ENCODE measurements around the gene EGFR.

EGFR gene

GRCh38 chr7:55063633-55064032, 44.8 kb downstream of the EGFR start:
- no peaks in the 10 kb centered on the region for H3K27me3 ChIP-seq (replicated peaks; ENCODE audit: insufficient read depth, low read length)
- H3K36me3 ChIP-seq (replicated peaks; ENCODE audit: insufficient read depth, low read length), result no peaks in the 10 kb centered on the region
- H3K79me2 ChIP-seq (ENCODE audit: low read length), result no peaks in the 10 kb centered on the region
- no peaks in the 10 kb centered on the region for H3K9me2 ChIP-seq (replicated peaks; ENCODE audit: insufficient read depth, low read length)
- H2AFZ ChIP-seq (ENCODE audit: low read length), result no peak overlapping the region
- H3K4me1 ChIP-seq (ENCODE audit: low read length), result no peaks in the 10 kb centered on the region
- no peak overlapping the region for H3K4me3 ChIP-seq (ENCODE audit: low read length)
- no peak for DNase-seq
- no peaks in the 10 kb centered on the region for H4K20me1 ChIP-seq (ENCODE audit: insufficient read depth, low read length)
- H3K9me3 ChIP-seq (replicated peaks; ENCODE audit: insufficient read depth, low read length), result no peaks in the 10 kb centered on the region
- no peak overlapping the region for H3K9ac ChIP-seq (ENCODE audit: low read length)
- no peaks in the 10 kb centered on the region for H3F3A ChIP-seq (ENCODE audit: insufficient read depth, low read length)
- no peak overlapping the region for H3K4me2 ChIP-seq (ENCODE audit: low read depth, low read length)
- no peak overlapping the region for H3K27ac ChIP-seq (ENCODE audit: low read length)
- no peak for TF ChIP-seq CTCF (IDR thresholded peaks at IDR 0.05; ENCODE audit: low read length)

GRCh38 chr7:55065079-55065478, 46.3 kb downstream of the EGFR start:
- TF ChIP-seq CTCF (IDR thresholded peaks at IDR 0.05; ENCODE audit: low read length) (no peak), EZH2 (optimal IDR thresholded peaks at IDR 0.05; ENCODE audit: low read depth, low read length) (no peak)
- H3K4me2 ChIP-seq (ENCODE audit: low read depth, low read length), result no peak overlapping the region
- H2AFZ ChIP-seq (ENCODE audit: low read length), result no peak overlapping the region
- no peaks in the 10 kb centered on the region for H3K9me3 ChIP-seq (replicated peaks; ENCODE audit: insufficient read depth, low read length)
- no peaks in the 10 kb centered on the region for H3K79me2 ChIP-seq (ENCODE audit: low read length)
- no peaks in the 10 kb centered on the region for H3F3A ChIP-seq (ENCODE audit: insufficient read depth, low read length)
- H3K27ac ChIP-seq (ENCODE audit: low read length), result no peak overlapping the region
- H3K4me1 ChIP-seq (ENCODE audit: low read length), result no peaks in the 10 kb centered on the region
- no peak overlapping the region for H3K9ac ChIP-seq (ENCODE audit: low read length)
- H4K20me1 ChIP-seq (ENCODE audit: insufficient read depth, low read length), result no peaks in the 10 kb centered on the region
- no peak for DNase-seq
- H3K4me3 ChIP-seq (ENCODE audit: low read length), result no peak overlapping the region
- H3K9me2 ChIP-seq (replicated peaks; ENCODE audit: insufficient read depth, low read length), result no peaks in the 10 kb centered on the region
- H3K36me3 ChIP-seq (replicated peaks; ENCODE audit: insufficient read depth, low read length), result no peaks in the 10 kb centered on the region
- no peaks in the 10 kb centered on the region for H3K27me3 ChIP-seq (replicated peaks; ENCODE audit: insufficient read depth, low read length)

- Histone ChIP-seq H3K4me3 (ENCODE audit: low read length) (no peak overlapping the region), H3K4me1 (ENCODE audit: low read length) (no peaks in the 10 kb centered on the region), H4K20me1 (ENCODE audit: insufficient read depth, low read length) (no peaks in the 10 kb centered on the region), H3K9me2 (replicated peaks; ENCODE audit: insufficient read depth, low read length) (no peaks in the 10 kb centered on the region), H3K27ac (ENCODE audit: low read length) (no peak overlapping the region), H3K4me2 (ENCODE audit: low read depth, low read length) (no peak overlapping the region), H3K36me3 (replicated peaks; ENCODE audit: insufficient read depth, low read length) (no peaks in the 10 kb centered on the region), H3K9ac (ENCODE audit: low read length) (no peak overlapping the region), H3K9me3 (replicated peaks; ENCODE audit: insufficient read depth, low read length) (no peaks in the 10 kb centered on the region), H2AFZ (ENCODE audit: low read length) (no peak overlapping the region), H3K79me2 (ENCODE audit: low read length) (no peaks in the 10 kb centered on the region), H3F3A (ENCODE audit: insufficient read depth, low read length) (no peaks in the 10 kb centered on the region), H3K27me3 (replicated peaks; ENCODE audit: insufficient read depth, low read length) (no peaks in the 10 kb centered on the region)
- no peak for DNase-seq
- TF ChIP-seq EZH2phosphoT487 (IDR thresholded peaks at IDR 0.05; ENCODE audit: low read length) (no peak), EZH2 (optimal IDR thresholded peaks at IDR 0.05; ENCODE audit: low read depth, low read length) (no peak), CTCF (IDR thresholded peaks at IDR 0.05; ENCODE audit: low read length) (no peak)
These were observed 46.9 kb downstream of the EGFR start for GRCh38 chr7:55065511-55066229.
